ENCODE data around the gene CELF2. TPM values are rescaled to one million over a fixed set of nuclear protein-coding genes. Genes with fewer than 3 reads are reported as not detected.

The CELF2 gene
- total RNA-seq, 3 donors from 2014 or later = 40.0 to 178 (median 45.6) TPM

DNA sequence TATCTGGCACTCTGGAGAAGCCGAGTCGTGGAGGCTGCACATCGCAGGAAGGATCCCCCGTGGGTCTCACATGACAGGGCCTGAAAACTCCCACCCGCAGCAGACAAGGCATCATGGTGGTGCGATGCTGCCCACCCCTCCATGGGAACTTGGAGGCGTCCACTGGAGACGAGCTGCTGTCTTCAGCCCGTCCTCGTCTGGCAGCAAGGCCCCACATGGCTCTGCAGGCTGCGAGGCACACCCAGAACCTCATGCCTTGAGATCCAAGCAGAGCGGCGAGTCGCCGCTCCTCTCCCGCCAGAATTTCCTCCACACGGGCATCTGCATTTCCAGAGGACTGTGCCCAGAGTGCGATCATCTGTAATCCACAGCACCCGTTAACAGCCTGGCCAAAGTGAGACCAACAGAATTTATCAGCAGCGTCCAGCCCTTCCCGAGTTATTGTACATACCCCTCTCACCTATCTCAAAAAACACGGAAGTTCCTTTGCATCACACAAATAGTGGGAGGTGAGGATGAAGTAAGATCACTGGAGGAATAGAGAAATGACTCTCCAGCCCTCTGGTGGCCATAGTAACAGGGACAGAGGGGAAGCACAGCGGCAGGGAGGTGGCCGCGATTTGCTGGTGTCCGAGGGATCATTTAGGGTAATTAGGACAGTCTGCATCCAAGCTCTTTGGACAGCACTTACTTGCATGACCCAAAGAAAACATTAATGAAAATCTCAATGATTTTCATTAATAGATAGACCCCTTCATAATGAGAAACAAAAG lies 301.3 kb downstream of the CELF2 start:
- DNase-seq (ENCODE audit: low spot score in 2 of 2) = no peak
- no peak overlapping the region for H3K27ac ChIP-seq

DNA sequence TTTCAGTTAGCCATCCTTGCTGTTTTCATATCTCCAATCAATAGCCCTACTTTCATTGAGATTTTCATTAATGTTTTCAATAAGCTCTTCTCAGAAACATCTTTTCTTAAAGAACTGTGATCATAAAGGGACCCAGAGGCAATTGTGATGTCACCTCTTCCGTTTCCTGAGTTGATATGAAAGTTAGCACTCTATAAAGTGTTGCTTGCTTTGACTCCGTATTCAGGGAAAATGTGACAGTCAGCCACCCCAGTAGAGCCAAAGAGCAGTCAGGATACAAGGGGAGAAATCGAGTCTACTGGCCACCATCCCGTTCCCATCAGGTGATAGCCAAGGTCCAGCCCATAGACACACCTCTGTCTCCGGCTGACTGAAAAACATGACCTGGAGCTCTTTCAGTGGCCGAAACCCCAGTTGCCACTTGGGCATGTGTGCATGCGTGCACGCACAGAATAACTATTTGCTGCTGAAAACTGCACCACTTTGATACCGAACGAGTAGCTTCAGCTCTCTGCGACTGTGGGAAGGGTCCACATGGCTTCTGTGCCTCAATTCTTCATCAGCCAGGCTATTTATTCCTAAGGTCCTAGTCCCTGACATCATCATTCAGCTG lies 302.4 kb downstream of the CELF2 start:
- intact Hi-C loops (cut with DNase I; ENCODE audit: low total_unique reads) = no loop called here
- H3K4me1 ChIP-seq = no peaks in the 10 kb centered on the region
- no peak overlapping the region for H3K4me3 ChIP-seq
- no peaks in the 10 kb centered on the region for H3K9me3 ChIP-seq
- H3K27ac ChIP-seq = no peak overlapping the region
- DNase-seq (ENCODE audit: low spot score in 2 of 2) = no peak
- TF ChIP-seq, protein P1, sequence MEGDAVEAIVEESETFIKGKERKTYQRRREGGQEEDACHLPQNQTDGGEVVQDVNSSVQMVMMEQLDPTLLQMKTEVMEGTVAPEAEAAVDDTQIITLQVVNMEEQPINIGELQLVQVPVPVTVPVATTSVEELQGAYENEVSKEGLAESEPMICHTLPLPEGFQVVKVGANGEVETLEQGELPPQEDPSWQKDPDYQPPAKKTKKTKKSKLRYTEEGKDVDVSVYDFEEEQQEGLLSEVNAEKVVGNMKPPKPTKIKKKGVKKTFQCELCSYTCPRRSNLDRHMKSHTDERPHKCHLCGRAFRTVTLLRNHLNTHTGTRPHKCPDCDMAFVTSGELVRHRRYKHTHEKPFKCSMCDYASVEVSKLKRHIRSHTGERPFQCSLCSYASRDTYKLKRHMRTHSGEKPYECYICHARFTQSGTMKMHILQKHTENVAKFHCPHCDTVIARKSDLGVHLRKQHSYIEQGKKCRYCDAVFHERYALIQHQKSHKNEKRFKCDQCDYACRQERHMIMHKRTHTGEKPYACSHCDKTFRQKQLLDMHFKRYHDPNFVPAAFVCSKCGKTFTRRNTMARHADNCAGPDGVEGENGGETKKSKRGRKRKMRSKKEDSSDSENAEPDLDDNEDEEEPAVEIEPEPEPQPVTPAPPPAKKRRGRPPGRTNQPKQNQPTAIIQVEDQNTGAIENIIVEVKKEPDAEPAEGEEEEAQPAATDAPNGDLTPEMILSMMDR (IDR thresholded peaks at IDR 0.05) = no peak
- TF ChIP-seq POLR2A (IDR thresholded peaks at IDR 0.05) = no peak
- TF ChIP-seq POLR2AphosphoS5 (IDR thresholded peaks at IDR 0.05) = no peak
- no peaks in the 10 kb centered on the region for H3K36me3 ChIP-seq
- H3K27me3 ChIP-seq = no peaks in the 10 kb centered on the region

More for the DNA sequence above, 301.3 kb downstream of the CELF2 start:
- H3K36me3 ChIP-seq = no peaks in the 10 kb centered on the region
- no peak overlapping the region for H3K4me3 ChIP-seq
- H3K27me3 ChIP-seq = no peaks in the 10 kb centered on the region
- H3K9me3 ChIP-seq = no peaks in the 10 kb centered on the region
- intact Hi-C loops (cut with DNase I; ENCODE audit: low total_unique reads) = no loop called here
- no peaks in the 10 kb centered on the region for H3K4me1 ChIP-seq
- TF ChIP-seq, protein P1 (IDR thresholded peaks at IDR 0.05) = no peak
- no peak for TF ChIP-seq POLR2A (IDR thresholded peaks at IDR 0.05)

DNA sequence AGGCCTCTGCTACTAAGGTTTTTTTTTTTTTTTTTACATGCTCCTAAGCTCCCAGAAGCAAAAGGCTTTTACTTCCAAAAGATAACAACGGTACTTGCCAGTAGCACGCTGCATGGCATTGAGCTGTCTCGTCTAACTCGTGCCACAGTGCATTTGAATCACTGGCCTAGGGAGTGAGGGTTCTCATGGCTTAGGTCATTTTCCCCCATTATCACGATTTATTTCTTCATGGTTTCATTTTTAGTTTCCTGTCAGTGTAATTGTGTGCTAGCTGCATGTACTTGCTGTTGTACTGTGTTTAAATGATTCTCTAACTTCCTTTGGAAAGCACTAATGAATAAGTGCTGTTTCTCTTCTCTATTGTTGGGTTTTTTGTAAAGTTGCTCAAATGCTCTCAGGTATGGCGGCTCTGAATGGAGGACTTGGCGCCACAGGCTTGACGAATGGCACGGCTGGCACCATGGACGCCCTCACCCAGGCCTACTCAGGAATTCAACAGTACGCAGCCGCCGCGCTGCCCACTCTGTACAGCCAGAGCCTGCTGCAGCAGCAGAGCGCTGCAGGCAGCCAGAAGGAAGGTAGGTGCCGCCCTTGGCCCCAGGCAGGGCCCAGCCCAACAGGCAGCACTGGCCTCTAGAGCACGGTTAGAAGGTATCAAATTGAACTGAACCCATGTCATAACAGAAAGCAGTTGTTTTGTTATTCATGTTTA lies 303.3 kb downstream of the CELF2 start:
- no peaks in the 10 kb centered on the region for H3K27me3 ChIP-seq
- H3K4me1 ChIP-seq = no peaks in the 10 kb centered on the region
- H3K36me3 ChIP-seq = no peaks in the 10 kb centered on the region
- intact Hi-C loops (cut with DNase I; ENCODE audit: low total_unique reads) = no loop called here
- H3K9me3 ChIP-seq = no peaks in the 10 kb centered on the region
- no peak overlapping the region for H3K27ac ChIP-seq
- no peak for TF ChIP-seq POLR2A (IDR thresholded peaks at IDR 0.05)
- TF ChIP-seq, protein P1 (IDR thresholded peaks at IDR 0.05) = no peak
- TF ChIP-seq POLR2AphosphoS5 (IDR thresholded peaks at IDR 0.05) = no peak
- DNase-seq (ENCODE audit: low spot score in 2 of 2) = no peak
- no peak overlapping the region for H3K4me3 ChIP-seq

DNA sequence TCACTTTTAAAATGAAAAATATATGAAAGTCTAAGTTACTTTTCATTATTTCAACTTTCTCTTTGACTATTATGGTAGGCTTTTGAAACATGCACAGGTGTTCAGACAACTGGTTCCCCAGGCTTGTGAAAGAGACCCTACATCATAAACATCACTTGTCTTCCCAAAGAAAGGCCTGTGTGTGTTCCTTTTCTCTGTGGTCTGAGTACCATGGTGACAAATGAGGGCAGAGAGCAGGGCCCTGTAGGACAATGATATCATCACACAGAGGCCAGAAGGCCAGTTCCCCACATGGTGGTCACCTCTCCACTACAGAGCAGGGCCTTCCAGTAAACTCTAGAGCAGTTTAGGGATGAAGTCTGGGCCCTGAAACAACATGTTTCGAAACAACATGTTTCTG lies 305.0 kb downstream of the CELF2 start:
- no peaks in the 10 kb centered on the region for H3K27me3 ChIP-seq
- DNase-seq (ENCODE audit: low spot score in 2 of 2) = no peak
- H3K4me1 ChIP-seq = no peaks in the 10 kb centered on the region
- no peak for TF ChIP-seq POLR2A (IDR thresholded peaks at IDR 0.05)
- TF ChIP-seq, protein P1 (IDR thresholded peaks at IDR 0.05) = no peak
- TF ChIP-seq POLR2AphosphoS5 (IDR thresholded peaks at IDR 0.05) = no peak
- intact Hi-C loops (cut with DNase I; ENCODE audit: low total_unique reads) = no loop called here
- no peaks in the 10 kb centered on the region for H3K36me3 ChIP-seq
- H3K27ac ChIP-seq = no peak overlapping the region
- H3K4me3 ChIP-seq = no peak overlapping the region
- H3K9me3 ChIP-seq = no peaks in the 10 kb centered on the region
